Neuron (in vitro differentiated cells): ENCODE data around the gene ADRM1.

ENCODE experiments used
- H2AFZ ChIP-seq: one replicate; pipeline ENCODE4 v1.6.1; 2013; ENCODE audit warnings: low read depth, mild to moderate bottlenecking, inconsistent platforms, low read length, moderate library complexity
- H3K27me3 ChIP-seq: one replicate; pipeline ENCODE4 v1.6.1; 2013; ENCODE audit warnings: low read length; ENCODE audit not compliant: insufficient read depth
- H3K36me3 ChIP-seq: one replicate; pipeline ENCODE4 v1.6.1; 2013; ENCODE audit warnings: low read length; ENCODE audit not compliant: insufficient read depth
- H3K4me1 ChIP-seq: one replicate; pipeline ENCODE4 v1.6.1; 2013; ENCODE audit warnings: low read length; ENCODE audit not compliant: insufficient read depth
- H3K4me3 ChIP-seq: 2 replicates; pipeline ENCODE4 v1.5.1; 2013; ENCODE audit warnings: mild to moderate bottlenecking, low read length, moderate library complexity
- H3K9me3 ChIP-seq: one replicate; pipeline ENCODE4 v1.6.1; 2013; ENCODE audit warnings: low read length

ADRM1 gene

GRCh38 chr20:62284448-62284847, 18.3 kb upstream of the ADRM1 start:
- H3K4me1 ChIP-seq, result no peaks in the 10 kb centered on the region
- no peaks in the 10 kb centered on the region for H3K9me3 ChIP-seq
- no peak overlapping the region for H2AFZ ChIP-seq
- peaks cover 72% of the 10 kb centered on the region for H3K36me3 ChIP-seq
- H3K4me3 ChIP-seq, result no peak overlapping the region
- H3K27me3 ChIP-seq, result no peaks in the 10 kb centered on the region

- no peaks in the 10 kb centered on the region for H3K4me1 ChIP-seq
- H3K9me3 ChIP-seq, result no peaks in the 10 kb centered on the region
- H3K27me3 ChIP-seq, result no peaks in the 10 kb centered on the region
- H2AFZ ChIP-seq, result no peak overlapping the region
- H3K36me3 ChIP-seq, result peaks cover 71% of the 10 kb centered on the region
- H3K4me3 ChIP-seq, result no peak overlapping the region
These were observed 17.6 kb upstream of the ADRM1 start for GRCh38 chr20:62285151-62285550.

GRCh38 chr20:62285722-62286121, 17.1 kb upstream of the ADRM1 start:
- Histone ChIP-seq H3K36me3 (peaks cover 65% of the 10 kb centered on the region), H3K9me3 (no peaks in the 10 kb centered on the region), H2AFZ (no peak overlapping the region), H3K4me1 (no peaks in the 10 kb centered on the region), H3K27me3 (no peaks in the 10 kb centered on the region), H3K4me3 (no peak overlapping the region)

- Histone ChIP-seq H3K4me3 (no peak overlapping the region), H3K4me1 (no peaks in the 10 kb centered on the region), H3K36me3 (peaks cover 64% of the 10 kb centered on the region)
These were observed 16.2 kb upstream of the ADRM1 start for GRCh38 chr20:62286493-62287064.

GRCh38 chr20:62287129-62287528, 15.7 kb upstream of the ADRM1 start:
- no peaks in the 10 kb centered on the region for H3K9me3 ChIP-seq
- no peaks in the 10 kb centered on the region for H3K27me3 ChIP-seq
- no peaks in the 10 kb centered on the region for H3K4me1 ChIP-seq
- H3K4me3 ChIP-seq, result no peak overlapping the region
- peaks cover 63% of the 10 kb centered on the region for H3K36me3 ChIP-seq
- H2AFZ ChIP-seq, result no peak overlapping the region

More at GRCh38 chr20:62286493-62287064, 16.2 kb upstream of the ADRM1 start:
- Histone ChIP-seq H3K27me3 (no peaks in the 10 kb centered on the region), H3K9me3 (no peaks in the 10 kb centered on the region), H2AFZ (no peak overlapping the region)

GRCh38 chr20:62287759-62288534, 14.8 kb upstream of the ADRM1 start:
- peaks cover 62% of the 10 kb centered on the region for H3K36me3 ChIP-seq
- H3K27me3 ChIP-seq, result no peaks in the 10 kb centered on the region
- no peaks in the 10 kb centered on the region for H3K4me1 ChIP-seq
- H3K9me3 ChIP-seq, result no peaks in the 10 kb centered on the region
- no peak overlapping the region for H3K4me3 ChIP-seq
- H2AFZ ChIP-seq, result no peak overlapping the region

- Histone ChIP-seq H3K9me3 (no peaks in the 10 kb centered on the region), H3K4me1 (no peaks in the 10 kb centered on the region), H3K36me3 (peaks cover 61% of the 10 kb centered on the region), H2AFZ (no peak overlapping the region), H3K27me3 (no peaks in the 10 kb centered on the region), H3K4me3 (no peak overlapping the region)
These were observed 14.2 kb upstream of the ADRM1 start for GRCh38 chr20:62288535-62289105.

- Histone ChIP-seq H3K36me3 (peaks cover 63% of the 10 kb centered on the region), H3K27me3 (no peaks in the 10 kb centered on the region), H3K4me1 (no peaks in the 10 kb centered on the region), H3K4me3 (no peak overlapping the region), H3K9me3 (no peaks in the 10 kb centered on the region), H2AFZ (no peak overlapping the region)
These were observed 13.7 kb upstream of the ADRM1 start for GRCh38 chr20:62289131-62289530.

GRCh38 chr20:62289898-62290297, 12.9 kb upstream of the ADRM1 start:
- H3K36me3 ChIP-seq, result peaks cover 62% of the 10 kb centered on the region
- no peaks in the 10 kb centered on the region for H3K9me3 ChIP-seq
- no peaks in the 10 kb centered on the region for H3K27me3 ChIP-seq
- H3K4me1 ChIP-seq, result no peaks in the 10 kb centered on the region
- no peak overlapping the region for H3K4me3 ChIP-seq
- H2AFZ ChIP-seq, result no peak overlapping the region

GRCh38 chr20:62291251-62292066, 11.3 kb upstream of the ADRM1 start:
- H3K4me1 ChIP-seq, result no peaks in the 10 kb centered on the region
- H3K27me3 ChIP-seq, result no peaks in the 10 kb centered on the region
- H2AFZ ChIP-seq, result no peak overlapping the region
- peaks cover 63% of the 10 kb centered on the region for H3K36me3 ChIP-seq
- H3K4me3 ChIP-seq, result no peak overlapping the region
- no peaks in the 10 kb centered on the region for H3K9me3 ChIP-seq

- Histone ChIP-seq H3K36me3 (peaks cover 64% of the 10 kb centered on the region), H3K27me3 (no peaks in the 10 kb centered on the region), H3K9me3 (no peaks in the 10 kb centered on the region), H2AFZ (no peak overlapping the region), H3K4me1 (no peaks in the 10 kb centered on the region), H3K4me3 (no peak overlapping the region)
These were observed 10.7 kb upstream of the ADRM1 start for GRCh38 chr20:62292108-62292507.

GRCh38 chr20:62293111-62293784, 9.5 kb upstream of the ADRM1 start:
- H3K27me3 ChIP-seq, result no peaks in the 10 kb centered on the region
- peaks cover 64% of the 10 kb centered on the region for H3K36me3 ChIP-seq
- H3K9me3 ChIP-seq, result no peaks in the 10 kb centered on the region
- no peaks in the 10 kb centered on the region for H3K4me1 ChIP-seq
- no peak overlapping the region for H2AFZ ChIP-seq
- H3K4me3 ChIP-seq, result no peak overlapping the region
